GM12878 (cell line): ENCODE results near the gene DGKA. TPM values are rescaled to one million over a fixed set of nuclear protein-coding genes. Genes with fewer than 3 reads are reported as not detected.

ENCODE experiments used
- ATAC-seq: fragments of 200-7000 bp; cut with Tn5 transposase; 3 replicates; pipeline ENCODE4 v1.9.1; 2020; ENCODE audit warnings: mild to moderate bottlenecking, moderate library complexity
- BruUV-seq: library from RNA; stranded (reverse); fragments of 400-500 nt; replicated peaks from 2 replicates; lab custom pipeline; 2021; lab: Mats Ljungman, UMichigan
- CTCF ChIA-PET: fragments of 300-600 bp; sonication (Branson Sonifier 250); formaldehyde crosslinking; extraction: SDS; loops from one replicate; lab custom pipeline; 2021; ENCODE audit warnings: inconsistent platforms; lab: Yijun Ruan, JAX
- POLR2A ChIA-PET: fragments of 350-600 bp; formaldehyde crosslinking; extraction: SDS; loops from one replicate; lab custom pipeline; 2021; ENCODE audit warnings: inconsistent platforms; lab: Charles Lee
- RAD21 ChIA-PET: fragments of 300-600 bp; sonication (Branson Sonifier 250); formaldehyde crosslinking; loops from one replicate; lab custom pipeline; 2023; ENCODE audit warnings: antibody characterized with exemption; ENCODE audit not compliant: unreplicated experiment; lab: Charles Lee
- SMC1A ChIA-PET: fragments of 300-600 bp; sonication (Branson Sonifier 250); formaldehyde crosslinking; loops from one replicate; lab custom pipeline; 2023; ENCODE audit not compliant: unreplicated experiment, uncharacterized antibody; lab: Charles Lee
- DNase-seq: peaks from one replicate; pipeline ENCODE4 v3.0.0-alpha.2; 2011; ENCODE audit warnings: low read depth, low spot score
- FAIRE-seq: peaks from 3 replicates; lab custom pipeline; 2011; peaks lifted over from hg19 to GRCh38; lab: Jason Lieb, UNC
- H2AFZ ChIP-seq: 2 replicates; pipeline ENCODE4 v1.6.0; 2011; ENCODE audit warnings: low read depth, low read length, control low read depth; ENCODE audit not compliant: control insufficient read depth
- H3K27ac ChIP-seq: 2 replicates; pipeline ENCODE4 v1.5.1; 2011; ENCODE audit warnings: control low read depth; ENCODE audit not compliant: control insufficient read depth, insufficient read depth
- H3K27me3 ChIP-seq, 2 experiments: replicated peaks in 1 of 2; 2 replicates each; pipeline versions ENCODE4 v1.6.0 to v1.6.1; 2011; ENCODE audit warnings: low read length in 1 of 2; ENCODE audit not compliant: control insufficient read depth in 2 of 2, insufficient read depth in 2 of 2
- H3K36me3 ChIP-seq, 2 experiments: 2 replicates each; pipeline ENCODE4 v1.5.1; 2011; ENCODE audit warnings: low read length in 1 of 2; ENCODE audit not compliant: control insufficient read depth in 2 of 2, insufficient read depth in 2 of 2
- H3K4me1 ChIP-seq: 2 replicates; pipeline ENCODE4 v1.6.1; 2011; ENCODE audit warnings: mild to moderate bottlenecking, low read length, moderate library complexity, mixed read lengths; ENCODE audit not compliant: control insufficient read depth, insufficient read depth
- H3K4me2 ChIP-seq: 2 replicates; pipeline ENCODE4 v1.6.0; 2011; ENCODE audit warnings: control low read depth; ENCODE audit not compliant: control insufficient read depth, insufficient read depth
- H3K4me3 ChIP-seq: fragments of 200-600 bp; sonication (generic); 2 replicates; pipeline ENCODE4 v1.5.1; 2016
- H3K79me2 ChIP-seq: 2 replicates; pipeline ENCODE4 v1.6.0; 2011; ENCODE audit warnings: low read length; ENCODE audit not compliant: control insufficient read depth, insufficient read depth
- H3K9ac ChIP-seq: 2 replicates; pipeline ENCODE4 v1.8.0; 2011; ENCODE audit warnings: low read length, control low read depth, mixed read lengths; ENCODE audit not compliant: control insufficient read depth, insufficient read depth
- H3K9me3 ChIP-seq: replicated peaks from 3 replicates; pipeline ENCODE4 v1.5.1; 2011; ENCODE audit warnings: mild to moderate bottlenecking, low read length; ENCODE audit not compliant: control insufficient read depth, insufficient read depth
- H4K20me1 ChIP-seq: 2 replicates; pipeline ENCODE4 v1.6.0; 2011; ENCODE audit not compliant: control insufficient read depth, insufficient read depth
- POLR2A ChIP-seq: IDR thresholded peaks from 2 replicates; pipeline ENCODE4 v1.6.1; 2011; ENCODE audit warnings: low read depth, mild to moderate bottlenecking, low read length
- REST ChIP-seq: IDR thresholded peaks from 2 replicates; pipeline ENCODE4 v1.6.1; 2012; ENCODE audit warnings: mild to moderate bottlenecking, low read depth, low read length
- SIX5 ChIP-seq: IDR thresholded peaks from 2 replicates; pipeline ENCODE4 v1.6.1; 2011; ENCODE audit warnings: mild to moderate bottlenecking, low read depth, low read length, moderate library complexity; ENCODE audit not compliant: severe bottlenecking
- ZBTB11 ChIP-seq: fragments of 450-650 bp; formaldehyde crosslinking; IDR thresholded peaks from 2 replicates; pipeline ENCODE4 v1.5.0; 2022; ENCODE audit warnings: mild to moderate bottlenecking, missing genetic modification characterization
- WGBS: methylation state at CpG from one replicate; pipeline ENCODE4 v1.1.6; 2016; ENCODE audit warnings: low lambda C conversion rate; ENCODE audit not compliant: insufficient replicate concordance, insufficient coverage; ENCODE audit errors: missing lambda C conversion rate; 5-methylcytosine and 5-hydroxymethylcytosine counted together
- in situ Hi-C: fragments of 300-500 bp; cut with MboI; formaldehyde crosslinking; loops from 9 replicates; pipeline ENCODE4 v1.14.3; 2018; ENCODE audit warnings: mixed read lengths
- intact Hi-C: fragments of 100-400 bp; cut with micrococcal nuclease; formaldehyde crosslinking; loops from one replicate; pipeline ENCODE4 v1.14.2; 2022; ENCODE audit not compliant: unreplicated experiment
- polyA plus RNA-seq, 11 experiments: library from polyadenylated mRNA; depleted of rRNA in 4 of 11; unstranded in 6 of 11; stranded (reverse) in 5 of 11; fragments of >200 nt; fragmentation: Nextera tagmentation in 4 of 11; fragmentation: Illumina TruSeq in 1 of 11; extraction: Ambion mirVana in 4 of 11; extraction: Trizol in 1 of 11; gene quantifications; 1 replicate in 1 of 11; 2 replicates in 10 of 11; pipeline versions ENCODE4 v1.2.1 to v1.2.3, GENCODE V29; 2011 to 2016; ENCODE audit warnings: inconsistent platforms in 2 of 11, missing spikeins in 2 of 11, low read depth in 1 of 11
- total RNA-seq, 4 experiments: library from RNA; depleted of rRNA in 3 of 4; stranded (reverse); fragments of >200 nt in 3 of 4; fragmentation: Illumina TruSeq in 1 of 4; extraction: Trizol in 1 of 4; gene quantifications; 2 replicates each; pipeline versions ENCODE4 v1.2.1 to v1.2.3, GENCODE V29; 2013 to 2021

DGKA gene
- total and polyA plus RNA-seq, 10 of the 15 experiments (the other 5 are each of a cell fraction or from before 2014, with no cell fraction given) = 14.0 to 65.5 (median 37.1) TPM

- TF ChIP-seq SIX5 (no peak), POLR2A (no peak), REST (no peak)
- TF ChIP-seq, all 136 proteins: peak for 0
These were observed 3.1 kb downstream of the DGKA start (continued) for GRCh38 chr12:55933799-55934742.

- ChIA-PET RAD21 (interaction anchor here (0.8 to 0.9 kb wide), 2 partner anchors 23 to 197 kb away, joined by 3 read pairs; no protein-coding TSS in a partner anchor), CTCF (interaction anchor here (0.6 to 4.5 kb wide), 5 partner anchors 8 to 196 kb away, joined by 3 to 20 read pairs (median 4); no protein-coding TSS in a partner anchor), SMC1A (interaction anchor here (1.2 to 3.4 kb wide), 7 partner anchors 11 to 117 kb away, joined by 3 to 12 read pairs (median 6); partner anchors contain the start of genes DNAJC14, ORMDL2, RAB5B and SARNP), POLR2A (interaction anchor here (1.0 to 3.9 kb wide), 3 partner anchors 117 to 196 kb away, joined by 4 to 18 read pairs (median 4); partner anchors contain the start of genes GDF11, ORMDL2 and SARNP)
- peaks cover 10% of the 10 kb centered on the region for H3K4me1 ChIP-seq
- in situ Hi-C loops (no loop called here), intact Hi-C loops (no loop called here)
- DNase-seq = no peak
- no peak overlapping the region for H2AFZ ChIP-seq
- BruUV-seq = no TSS peak
- no peak overlapping the region for H3K4me3 ChIP-seq
- WGBS = 92% methylated on average over 1 of the region's 1 CpG
- H4K20me1 ChIP-seq = no peaks in the 10 kb centered on the region
- no peak overlapping the region for H3K9ac ChIP-seq
- no peak for TF ChIP-seq ZBTB11 (CRISPR knock-in tag)
- H3K9me3 ChIP-seq = no peaks in the 10 kb centered on the region
- H3K4me2 ChIP-seq = no peak overlapping the region
- H3K79me2 ChIP-seq = peaks cover 18% of the 10 kb centered on the region
- no peaks in the 10 kb centered on the region for H3K27me3 ChIP-seq
- H3K36me3 ChIP-seq = peaks cover 0 to 20% of the 10 kb centered on the region in 2 experiments; a peak in 3 of 4 replicates
- FAIRE-seq = no peak
- no peak for ATAC-seq
- H3K27ac ChIP-seq = no peak overlapping the region
These were observed 3.8 kb downstream of the DGKA start for GRCh38 chr12:55934773-55935172.
